GM12878 (cell line): ENCODE measurements around the gene ATP1A1. TPM values are rescaled to one million over a fixed set of nuclear protein-coding genes. Genes with fewer than 3 reads are reported as not detected.

ENCODE experiments used
- ATAC-seq: fragments of 200-7000 bp; cut with Tn5 transposase; 3 replicates; pipeline ENCODE4 v1.9.1; 2020; ENCODE audit warnings: mild to moderate bottlenecking, moderate library complexity
- BruUV-seq: library from RNA; stranded (reverse); fragments of 400-500 nt; replicated peaks from 2 replicates; lab custom pipeline; 2021; lab: Mats Ljungman, UMichigan
- CTCF ChIA-PET: fragments of 300-600 bp; sonication (Branson Sonifier 250); formaldehyde crosslinking; extraction: SDS; loops from one replicate; lab custom pipeline; 2021; ENCODE audit warnings: inconsistent platforms; lab: Yijun Ruan, JAX
- POLR2A ChIA-PET: fragments of 350-600 bp; formaldehyde crosslinking; extraction: SDS; loops from one replicate; lab custom pipeline; 2021; ENCODE audit warnings: inconsistent platforms; lab: Charles Lee
- RAD21 ChIA-PET: fragments of 300-600 bp; sonication (Branson Sonifier 250); formaldehyde crosslinking; loops from one replicate; lab custom pipeline; 2023; ENCODE audit warnings: antibody characterized with exemption; ENCODE audit not compliant: unreplicated experiment; lab: Charles Lee
- SMC1A ChIA-PET: fragments of 300-600 bp; sonication (Branson Sonifier 250); formaldehyde crosslinking; loops from one replicate; lab custom pipeline; 2023; ENCODE audit not compliant: unreplicated experiment, uncharacterized antibody; lab: Charles Lee
- DNase-seq: peaks from one replicate; pipeline ENCODE4 v3.0.0-alpha.2; 2011; ENCODE audit warnings: low read depth, low spot score
- FAIRE-seq: peaks from 3 replicates; lab custom pipeline; 2011; peaks lifted over from hg19 to GRCh38; lab: Jason Lieb, UNC
- H2AFZ ChIP-seq: 2 replicates; pipeline ENCODE4 v1.6.0; 2011; ENCODE audit warnings: low read depth, low read length, control low read depth; ENCODE audit not compliant: control insufficient read depth
- H3K27ac ChIP-seq: 2 replicates; pipeline ENCODE4 v1.5.1; 2011; ENCODE audit warnings: control low read depth; ENCODE audit not compliant: control insufficient read depth, insufficient read depth
- H3K27me3 ChIP-seq, 2 experiments: replicated peaks in 1 of 2; 2 replicates each; pipeline versions ENCODE4 v1.6.0 to v1.6.1; 2011; ENCODE audit warnings: low read length in 1 of 2; ENCODE audit not compliant: control insufficient read depth in 2 of 2, insufficient read depth in 2 of 2
- H3K36me3 ChIP-seq, 2 experiments: 2 replicates each; pipeline ENCODE4 v1.5.1; 2011; ENCODE audit warnings: low read length in 1 of 2; ENCODE audit not compliant: control insufficient read depth in 2 of 2, insufficient read depth in 2 of 2
- H3K4me1 ChIP-seq: 2 replicates; pipeline ENCODE4 v1.6.1; 2011; ENCODE audit warnings: mild to moderate bottlenecking, low read length, moderate library complexity, mixed read lengths; ENCODE audit not compliant: control insufficient read depth, insufficient read depth
- H3K4me2 ChIP-seq: 2 replicates; pipeline ENCODE4 v1.6.0; 2011; ENCODE audit warnings: control low read depth; ENCODE audit not compliant: control insufficient read depth, insufficient read depth
- H3K4me3 ChIP-seq: fragments of 200-600 bp; sonication (generic); 2 replicates; pipeline ENCODE4 v1.5.1; 2016
- H3K79me2 ChIP-seq: 2 replicates; pipeline ENCODE4 v1.6.0; 2011; ENCODE audit warnings: low read length; ENCODE audit not compliant: control insufficient read depth, insufficient read depth
- H3K9ac ChIP-seq: 2 replicates; pipeline ENCODE4 v1.8.0; 2011; ENCODE audit warnings: low read length, control low read depth, mixed read lengths; ENCODE audit not compliant: control insufficient read depth, insufficient read depth
- H3K9me3 ChIP-seq: replicated peaks from 3 replicates; pipeline ENCODE4 v1.5.1; 2011; ENCODE audit warnings: mild to moderate bottlenecking, low read length; ENCODE audit not compliant: control insufficient read depth, insufficient read depth
- H4K20me1 ChIP-seq: 2 replicates; pipeline ENCODE4 v1.6.0; 2011; ENCODE audit not compliant: control insufficient read depth, insufficient read depth
- CBFB ChIP-seq: IDR thresholded peaks from 2 replicates; pipeline ENCODE4 v1.6.1; 2016; ENCODE audit warnings: antibody characterized with exemption, low read depth
- DPF2 ChIP-seq: fragments of 450-650 bp; IDR thresholded peaks from 2 replicates; pipeline ENCODE4 v1.6.1; 2017; ENCODE audit warnings: mild to moderate bottlenecking
- EP300 ChIP-seq, 2 experiments: fragments of 150-350 bp in 1 of 2; IDR thresholded peaks; 2 replicates each; pipeline ENCODE4 v1.6.1; 2011 to 2012; ENCODE audit warnings: low read depth in 2 of 2, low read length in 2 of 2, borderline replicate concordance in 1 of 2, improper control_type of control experiment in 1 of 2, inconsistent platforms in 1 of 2; ENCODE audit not compliant: control insufficient read depth in 1 of 2
- IKZF1 ChIP-seq: fragments of 450-650 bp; conservative IDR thresholded peaks from 2 replicates; pipeline ENCODE4 v1.6.1; 2017; ENCODE audit warnings: antibody characterized with exemption, mild to moderate bottlenecking
- IKZF2 ChIP-seq, 2 experiments: fragments of 450-650 bp; IDR thresholded peaks; 2 replicates each; pipeline ENCODE4 v1.6.1; 2017; ENCODE audit warnings: mild to moderate bottlenecking in 2 of 2, moderate library complexity in 2 of 2
- KLF5 ChIP-seq: fragments of 450-650 bp; IDR thresholded peaks from 2 replicates; pipeline ENCODE4 v1.6.1; 2014; ENCODE audit warnings: mild to moderate bottlenecking; ENCODE audit not compliant: partially characterized antibody
- NFYB ChIP-seq: IDR thresholded peaks from 2 replicates; pipeline ENCODE4 v1.6.1; 2011; ENCODE audit warnings: low read depth, mild to moderate bottlenecking, low read length, improper control_type of control experiment, moderate library complexity; ENCODE audit not compliant: insufficient read depth
- POLR2AphosphoS5 ChIP-seq: IDR thresholded peaks from 2 replicates; pipeline ENCODE4 v1.6.1; 2011; ENCODE audit warnings: mild to moderate bottlenecking, low read length, inconsistent platforms
- SMARCA5 ChIP-seq: fragments of 450-650 bp; IDR thresholded peaks from 2 replicates; pipeline ENCODE4 v1.6.1; 2017; ENCODE audit warnings: mild to moderate bottlenecking
- SREBF1 ChIP-seq: IDR thresholded peaks from 2 replicates; pipeline ENCODE4 v1.6.1; 2012; ENCODE audit warnings: mild to moderate bottlenecking, low read length
- TAF1 ChIP-seq: IDR thresholded peaks from 2 replicates; pipeline ENCODE4 v1.6.1; 2011; ENCODE audit warnings: mild to moderate bottlenecking, low read depth, low read length, borderline replicate concordance
- WGBS: methylation state at CpG from one replicate; pipeline ENCODE4 v1.1.6; 2016; ENCODE audit warnings: low lambda C conversion rate; ENCODE audit not compliant: insufficient replicate concordance, insufficient coverage; ENCODE audit errors: missing lambda C conversion rate; 5-methylcytosine and 5-hydroxymethylcytosine counted together
- in situ Hi-C: fragments of 300-500 bp; cut with MboI; formaldehyde crosslinking; loops from 9 replicates; pipeline ENCODE4 v1.14.3; 2018; ENCODE audit warnings: mixed read lengths
- intact Hi-C: fragments of 100-400 bp; cut with micrococcal nuclease; formaldehyde crosslinking; loops from one replicate; pipeline ENCODE4 v1.14.2; 2022; ENCODE audit not compliant: unreplicated experiment
- polyA plus RNA-seq, 11 experiments: library from polyadenylated mRNA; depleted of rRNA in 4 of 11; unstranded in 6 of 11; stranded (reverse) in 5 of 11; fragments of >200 nt; fragmentation: Nextera tagmentation in 4 of 11; fragmentation: Illumina TruSeq in 1 of 11; extraction: Ambion mirVana in 4 of 11; extraction: Trizol in 1 of 11; gene quantifications; 1 replicate in 1 of 11; 2 replicates in 10 of 11; pipeline versions ENCODE4 v1.2.1 to v1.2.3, GENCODE V29; 2011 to 2016; ENCODE audit warnings: inconsistent platforms in 2 of 11, missing spikeins in 2 of 11, low read depth in 1 of 11
- total RNA-seq, 4 experiments: library from RNA; depleted of rRNA in 3 of 4; stranded (reverse); fragments of >200 nt in 3 of 4; fragmentation: Illumina TruSeq in 1 of 4; extraction: Trizol in 1 of 4; gene quantifications; 2 replicates each; pipeline versions ENCODE4 v1.2.1 to v1.2.3, GENCODE V29; 2013 to 2021
- TF ChIP-seq, protein P1 (sequence below): fragments of 450-650 bp; IDR thresholded peaks from 2 replicates; pipeline ENCODE4 v1.6.1; 2018; ENCODE audit warnings: borderline replicate concordance, mild to moderate bottlenecking; ENCODE audit not compliant: partially characterized antibody
- TF ChIP-seq, protein P2 (sequence below), 3 experiments: IDR thresholded peaks in 2 of 3; conservative IDR thresholded peaks in 1 of 3; 2 replicates each; pipeline ENCODE4 v1.5.1; 2011; ENCODE audit warnings: low read depth in 3 of 3, low read length in 3 of 3, mild to moderate bottlenecking in 3 of 3, control low read depth in 2 of 3, moderate library complexity in 2 of 3, inconsistent platforms in 1 of 3, mixed read lengths in 1 of 3; ENCODE audit not compliant: control insufficient read depth in 2 of 3, insufficient read depth in 1 of 3; ENCODE audit errors: extremely low read depth in 1 of 3
- TF ChIP-seq, protein P3 (sequence below): IDR thresholded peaks from 2 replicates; pipeline ENCODE4 v1.6.1; 2011; ENCODE audit warnings: low read depth, mild to moderate bottlenecking, low read length, moderate library complexity, borderline replicate concordance; ENCODE audit errors: extremely low read depth
- TF ChIP-seq, protein P4 (sequence below): fragments of 150-350 bp; IDR thresholded peaks from 2 replicates; pipeline ENCODE4 v1.6.1; 2014; ENCODE audit warnings: mild to moderate bottlenecking, low read depth, low read length

Gene ATP1A1
- total and polyA plus RNA-seq, 10 of the 15 experiments (the other 5 are each of a cell fraction or from before 2014, with no cell fraction given): 113 to 566 (median 313) TPM

DNA sequence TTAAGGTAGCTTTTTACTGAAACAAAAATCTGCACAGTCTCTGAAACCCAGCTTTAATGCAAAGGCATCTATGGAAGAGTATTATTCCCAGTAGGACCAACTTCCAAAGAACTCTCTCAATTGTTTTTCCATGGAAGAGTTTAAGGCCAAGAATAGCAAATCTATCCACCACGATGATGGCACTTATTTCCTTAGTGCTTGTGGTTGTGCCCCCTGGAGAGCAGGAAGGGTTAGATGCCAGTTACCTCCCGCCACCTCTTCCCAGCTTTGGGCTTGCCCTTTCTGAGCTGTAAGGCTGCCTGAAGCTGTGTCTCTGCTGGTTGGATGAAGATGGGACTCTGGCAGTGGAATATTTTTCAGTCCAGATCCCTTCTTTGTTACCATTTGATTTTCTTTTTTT is 4.8 kb upstream of the ATP1A1 start (continued):
- TF ChIP-seq, protein P1, sequence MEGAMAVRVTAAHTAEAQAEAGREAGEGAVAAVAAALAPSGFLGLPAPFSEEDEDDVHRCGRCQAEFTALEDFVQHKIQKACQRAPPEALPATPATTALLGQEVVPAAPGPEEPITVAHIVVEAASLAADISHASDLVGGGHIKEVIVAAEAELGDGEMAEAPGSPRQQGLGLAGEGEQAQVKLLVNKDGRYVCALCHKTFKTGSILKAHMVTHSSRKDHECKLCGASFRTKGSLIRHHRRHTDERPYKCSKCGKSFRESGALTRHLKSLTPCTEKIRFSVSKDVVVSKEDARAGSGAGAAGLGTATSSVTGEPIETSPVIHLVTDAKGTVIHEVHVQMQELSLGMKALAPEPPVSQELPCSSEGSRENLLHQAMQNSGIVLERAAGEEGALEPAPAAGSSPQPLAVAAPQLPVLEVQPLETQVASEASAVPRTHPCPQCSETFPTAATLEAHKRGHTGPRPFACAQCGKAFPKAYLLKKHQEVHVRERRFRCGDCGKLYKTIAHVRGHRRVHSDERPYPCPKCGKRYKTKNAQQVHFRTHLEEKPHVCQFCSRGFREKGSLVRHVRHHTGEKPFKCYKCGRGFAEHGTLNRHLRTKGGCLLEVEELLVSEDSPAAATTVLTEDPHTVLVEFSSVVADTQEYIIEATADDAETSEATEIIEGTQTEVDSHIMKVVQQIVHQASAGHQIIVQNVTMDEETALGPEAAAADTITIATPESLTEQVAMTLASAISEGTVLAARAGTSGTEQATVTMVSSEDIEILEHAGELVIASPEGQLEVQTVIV: no peak
- TF ChIP-seq, protein P2, sequence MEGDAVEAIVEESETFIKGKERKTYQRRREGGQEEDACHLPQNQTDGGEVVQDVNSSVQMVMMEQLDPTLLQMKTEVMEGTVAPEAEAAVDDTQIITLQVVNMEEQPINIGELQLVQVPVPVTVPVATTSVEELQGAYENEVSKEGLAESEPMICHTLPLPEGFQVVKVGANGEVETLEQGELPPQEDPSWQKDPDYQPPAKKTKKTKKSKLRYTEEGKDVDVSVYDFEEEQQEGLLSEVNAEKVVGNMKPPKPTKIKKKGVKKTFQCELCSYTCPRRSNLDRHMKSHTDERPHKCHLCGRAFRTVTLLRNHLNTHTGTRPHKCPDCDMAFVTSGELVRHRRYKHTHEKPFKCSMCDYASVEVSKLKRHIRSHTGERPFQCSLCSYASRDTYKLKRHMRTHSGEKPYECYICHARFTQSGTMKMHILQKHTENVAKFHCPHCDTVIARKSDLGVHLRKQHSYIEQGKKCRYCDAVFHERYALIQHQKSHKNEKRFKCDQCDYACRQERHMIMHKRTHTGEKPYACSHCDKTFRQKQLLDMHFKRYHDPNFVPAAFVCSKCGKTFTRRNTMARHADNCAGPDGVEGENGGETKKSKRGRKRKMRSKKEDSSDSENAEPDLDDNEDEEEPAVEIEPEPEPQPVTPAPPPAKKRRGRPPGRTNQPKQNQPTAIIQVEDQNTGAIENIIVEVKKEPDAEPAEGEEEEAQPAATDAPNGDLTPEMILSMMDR (IDR thresholded peaks at IDR 0.05 in 2 of 3, conservative IDR thresholded peaks at IDR 0.05 in 1 of 3; ENCODE audit: control insufficient read depth in 2 of 3, extremely low read depth in 1 of 3, insufficient read depth in 1 of 3, low read depth in 3 of 3, low read length in 3 of 3): no peak
- TF ChIP-seq, all 136 proteins: peak for 0

DNA sequence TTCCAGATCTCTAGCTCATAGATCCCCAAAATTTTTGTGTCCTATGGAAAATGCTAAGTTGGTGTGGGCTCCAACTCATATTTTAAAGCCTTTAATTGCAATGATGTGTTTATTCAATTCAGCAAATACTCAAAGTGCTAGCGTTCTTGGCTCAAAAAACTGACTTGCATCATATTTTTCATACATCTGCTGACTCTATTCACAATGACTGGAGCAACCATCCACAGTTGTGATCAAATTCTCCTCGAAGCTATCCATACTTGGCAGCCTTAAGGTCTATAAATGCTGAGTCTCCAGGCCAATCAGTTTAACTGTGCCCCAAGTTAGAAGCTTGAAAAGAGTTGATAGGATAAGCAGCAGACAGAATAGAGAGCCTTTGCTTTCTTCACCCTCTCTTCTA is 2.9 kb upstream of the ATP1A1 start:
- Histone ChIP-seq H3K9ac (no peak overlapping the region), H3K9me3 (no peaks in the 10 kb centered on the region), H3K4me2 (no peak overlapping the region), H3K4me1 (0 out of 2 replicates have a peak, but pooled peaks cover 3% of the 10 kb centered on the region), H3K36me3 (no peaks in the 10 kb centered on the region), H4K20me1 (no peaks in the 10 kb centered on the region), H3K27ac (no peak overlapping the region), H3K79me2 (peaks cover 21% of the 10 kb centered on the region), H3K27me3 (0 out of 4 replicates have a peak, but pooled peaks cover 0 to 8% of the 10 kb centered on the region in 2 experiments), H2AFZ (no peak overlapping the region), H3K4me3 (no peak overlapping the region)
- CTCF ChIA-PET: interaction anchor here (1.1 to 1.7 kb wide), 3 partner anchors 12 to 129 kb away, joined by 3 to 5 read pairs (median 4); no protein-coding TSS in a partner anchor
- FAIRE-seq (no peak), DNase-seq (no peak), ATAC-seq (no peak)
- RAD21 ChIA-PET: interaction anchor here (2.2 kb wide), 1 partner anchor 21 kb away, joined by 6 read pairs; no protein-coding TSS in a partner anchor
- no TSS peak for BruUV-seq
- SMC1A ChIA-PET: interaction anchor here (0.8 to 1.7 kb wide), 6 partner anchors 14 to 231 kb away, joined by 3 to 9 read pairs (median 3); no protein-coding TSS in a partner anchor
- POLR2A ChIA-PET: interaction anchor here (0.6 to 1.5 kb wide), 4 partner anchors 11 to 48 kb away, joined by 3 to 10 read pairs (median 7); no protein-coding TSS in a partner anchor
- in situ Hi-C loops: no loop called here
- WGBS: 29% methylated on average over 2 of the region's 2 CpGs
- intact Hi-C loops: no loop called here
- TF ChIP-seq IKZF2 (IDR thresholded peaks at IDR 0.05) (no peak), EP300 (IDR thresholded peaks at IDR 0.05; ENCODE audit: borderline replicate concordance in 1 of 2, control insufficient read depth in 1 of 2, low read depth in 2 of 2, low read length in 2 of 2) (no peak), TAF1 (no peak), SMARCA5 (no peak), POLR2AphosphoS5 (no peak), DPF2 (no peak), KLF5 (no peak), SREBF1 (no peak), NFYB (no peak), CBFB (no peak), IKZF1 (no peak)
- TF ChIP-seq, protein P3, sequence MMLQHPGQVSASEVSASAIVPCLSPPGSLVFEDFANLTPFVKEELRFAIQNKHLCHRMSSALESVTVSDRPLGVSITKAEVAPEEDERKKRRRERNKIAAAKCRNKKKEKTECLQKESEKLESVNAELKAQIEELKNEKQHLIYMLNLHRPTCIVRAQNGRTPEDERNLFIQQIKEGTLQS: no peak
- TF ChIP-seq, protein P4, sequence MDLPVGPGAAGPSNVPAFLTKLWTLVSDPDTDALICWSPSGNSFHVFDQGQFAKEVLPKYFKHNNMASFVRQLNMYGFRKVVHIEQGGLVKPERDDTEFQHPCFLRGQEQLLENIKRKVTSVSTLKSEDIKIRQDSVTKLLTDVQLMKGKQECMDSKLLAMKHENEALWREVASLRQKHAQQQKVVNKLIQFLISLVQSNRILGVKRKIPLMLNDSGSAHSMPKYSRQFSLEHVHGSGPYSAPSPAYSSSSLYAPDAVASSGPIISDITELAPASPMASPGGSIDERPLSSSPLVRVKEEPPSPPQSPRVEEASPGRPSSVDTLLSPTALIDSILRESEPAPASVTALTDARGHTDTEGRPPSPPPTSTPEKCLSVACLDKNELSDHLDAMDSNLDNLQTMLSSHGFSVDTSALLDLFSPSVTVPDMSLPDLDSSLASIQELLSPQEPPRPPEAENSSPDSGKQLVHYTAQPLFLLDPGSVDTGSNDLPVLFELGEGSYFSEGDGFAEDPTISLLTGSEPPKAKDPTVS: no peak
